Esophagus mucosa (tissue), 1 donor: ENCODE data around the gene LONP2. TPM values are rescaled to one million over a fixed set of nuclear protein-coding genes. Genes with fewer than 3 reads are reported as not detected.
"Not testable (repeated sequence)": the region's sequence is repeated elsewhere in the genome, so short reads cannot be mapped to it uniquely, and the experiment has no call there.

Source experiments
- ATAC-seq: fragments of 200-7000 bp; cut with Tn5 transposase; one replicate; pipeline ENCODE4 v1.9.1; 2020
- total RNA-seq: library from RNA; stranded (reverse); gene quantifications from one replicate; pipeline ENCODE4 v1.2.4, GENCODE V29; 2023
- donor health status: DM: yes; HTN: yes; CAD: no.

Gene LONP2
- total RNA-seq, 1 donor from 2014 or later = 36.2 TPM

- ATAC-seq = no peak
Measured at GRCh38 chr16:48395375-48395774, 151.3 kb downstream of the LONP2 start.

GRCh38 chr16:48402547-48402946 lies 158.4 kb downstream of the LONP2 start:
- not testable (repeated sequence) for ATAC-seq

GRCh38 chr16:48405153-48405552 lies 161.1 kb downstream of the LONP2 start:
- ATAC-seq = no peak

GRCh38 chr16:48405907-48406306 lies 161.8 kb downstream of the LONP2 start:
- no peak for ATAC-seq

Other genes with a start within 250 kb of the LONP2 start
- not detected for gene ABCC12, start 88.3 kb upstream of the LONP2 start, total RNA-seq
- 0.40 TPM for gene ABCC11, start 3.2 kb downstream of the LONP2 start, total RNA-seq
- gene SIAH1, start 141.1 kb downstream of the LONP2 start, total RNA-seq = 13.7 TPM